Raji (cell line): Measurements from ENCODE around the gene SCNN1G.

ENCODE experiments used
- POLR2A ChIP-seq: IDR thresholded peaks from 2 replicates; pipeline ENCODE4 v1.6.1; 2011; ENCODE audit warnings: low read depth, low read length, control low read depth; ENCODE audit not compliant: insufficient read depth

SCNN1G gene

DNA sequence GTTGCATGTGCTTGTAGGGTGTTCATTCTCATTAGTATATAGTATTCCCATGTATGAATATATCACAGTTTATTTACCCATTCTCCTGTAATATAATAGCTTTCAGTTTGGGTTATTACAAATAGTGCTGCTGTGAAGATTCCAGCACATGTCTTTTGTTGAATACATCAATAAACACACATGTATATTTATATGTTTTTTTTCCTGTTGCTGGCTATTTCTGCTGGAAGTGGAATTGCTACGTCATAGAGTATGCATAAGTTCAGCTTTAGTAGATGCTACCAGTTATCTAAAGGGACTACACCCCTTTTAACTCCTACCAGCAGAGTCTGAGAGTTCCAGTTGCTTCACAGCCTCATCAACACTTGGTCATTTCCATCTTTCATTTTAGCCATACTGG, 67.3 kb downstream of the SCNN1G start:
- TF ChIP-seq POLR2A, result no peak

DNA sequence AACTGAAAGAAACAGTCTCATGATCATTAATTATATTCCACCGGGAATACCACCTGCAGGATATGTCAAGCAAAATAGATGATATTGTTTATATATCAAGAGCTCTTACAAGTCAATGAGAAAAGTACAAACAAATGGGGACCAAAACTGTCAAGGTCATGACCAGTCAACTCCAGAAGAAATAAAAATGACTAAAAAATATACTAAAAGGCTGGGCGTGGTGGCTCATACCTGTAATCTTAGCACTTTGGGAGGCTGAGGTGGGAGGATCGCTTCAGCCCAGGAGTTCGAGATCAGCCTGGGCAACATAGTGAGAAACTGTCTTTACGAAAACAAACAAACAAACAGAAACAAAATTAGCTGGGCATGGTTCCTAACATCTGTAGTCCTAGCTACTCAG, 69.8 kb downstream of the SCNN1G start:
- no peak for TF ChIP-seq POLR2A

DNA sequence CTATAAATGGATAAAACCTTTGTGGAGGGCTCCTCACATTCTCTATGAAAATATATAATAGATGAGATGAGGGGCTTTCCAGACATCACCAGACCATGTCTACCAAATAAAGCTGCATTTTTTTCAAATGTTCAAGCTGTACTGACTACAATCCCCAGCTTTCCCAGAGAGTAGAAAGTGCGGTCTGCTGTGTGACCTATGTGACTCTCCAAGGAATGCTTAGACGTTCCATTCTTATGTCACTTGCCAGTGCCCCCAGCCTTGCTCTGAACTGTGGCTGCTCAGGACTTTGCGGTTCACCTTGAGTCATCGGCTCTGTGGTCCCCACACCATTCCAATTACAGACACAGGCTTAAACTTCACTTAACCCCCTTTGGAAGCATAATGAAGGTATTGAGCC, 71.8 kb downstream of the SCNN1G start:
- TF ChIP-seq POLR2A, result no peak

DNA sequence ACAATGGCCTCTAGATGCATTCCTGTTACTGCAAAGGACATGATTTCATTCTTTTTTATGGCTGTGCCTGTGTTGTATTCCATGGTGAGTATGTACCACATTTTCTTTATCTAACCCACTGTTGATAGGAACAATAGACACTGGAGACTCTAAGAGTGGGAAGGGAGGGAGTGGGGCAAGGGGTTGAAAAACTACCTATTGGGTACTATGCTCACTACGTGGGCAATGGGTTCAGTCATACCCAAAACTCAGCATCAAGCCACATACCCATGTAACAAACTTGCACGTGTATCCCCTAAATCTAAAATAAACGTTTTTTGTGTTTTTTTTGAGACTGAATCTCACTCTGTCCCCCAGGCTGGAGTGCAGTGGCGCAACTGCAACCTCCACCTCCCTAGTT, 72.5 kb downstream of the SCNN1G start:
- no peak for TF ChIP-seq POLR2A

DNA sequence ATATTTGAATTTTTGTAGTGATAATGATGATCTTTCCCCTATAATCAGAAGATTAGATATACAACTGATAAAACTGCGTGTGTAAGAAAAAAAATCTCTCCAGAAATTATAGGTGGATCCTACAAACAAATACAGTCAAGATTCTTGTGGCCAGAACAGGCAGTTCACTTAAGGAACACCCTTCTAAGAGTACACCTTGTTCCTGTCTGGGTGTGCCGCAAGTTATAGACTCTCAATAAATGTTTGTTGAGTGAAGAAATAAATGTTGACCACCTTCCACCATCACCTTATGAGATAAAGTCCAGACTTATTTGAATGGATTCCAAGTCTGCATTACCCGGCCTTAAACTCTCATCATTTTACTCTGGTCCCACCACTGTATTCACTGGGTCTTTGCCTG, 73.9 kb downstream of the SCNN1G start:
- TF ChIP-seq POLR2A, result no peak

DNA sequence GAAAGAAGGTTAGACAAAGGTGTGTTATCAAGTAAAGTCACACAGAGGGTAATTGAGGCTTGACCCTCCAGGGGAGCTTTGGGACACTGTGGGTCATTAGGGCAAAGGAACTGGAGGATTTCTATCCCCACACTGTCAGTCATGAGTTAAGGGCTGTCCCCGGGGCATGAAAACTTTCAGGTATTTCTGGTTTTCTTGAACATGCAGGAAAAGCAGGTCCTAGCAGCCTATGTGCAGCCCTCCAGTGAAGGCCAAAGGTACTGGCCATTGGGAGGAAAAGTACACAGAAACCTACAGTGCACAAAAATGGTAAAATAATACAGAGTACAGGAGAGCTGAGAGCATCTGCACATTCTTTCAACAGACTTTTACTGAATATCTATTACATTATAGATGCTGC, 75.1 kb downstream of the SCNN1G start:
- TF ChIP-seq POLR2A, result no peak

DNA sequence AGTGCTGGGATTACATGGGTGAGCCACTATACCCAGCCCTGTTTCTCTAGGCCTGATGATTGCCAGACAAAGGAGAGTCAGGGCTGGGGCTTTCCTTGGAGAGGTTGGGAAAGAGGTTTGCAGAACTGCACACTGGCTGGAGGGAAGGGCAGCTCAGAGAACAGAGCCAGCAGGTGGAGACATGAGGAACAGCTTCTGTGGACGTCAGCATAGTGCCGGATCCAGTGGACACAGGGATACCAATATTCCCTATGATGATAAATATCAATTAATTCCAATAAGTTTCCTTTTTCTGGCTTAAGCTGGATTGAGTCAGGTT, 76.3 kb downstream of the SCNN1G start:
- TF ChIP-seq POLR2A, result no peak
